Stimulated activated CD8-positive, alpha-beta memory T cell treated with anti-CD3 and anti-CD28 coated beads, Interleukin-7, amount 100 ng/mL, for 1 hour (primary cell): Measurements from ENCODE around the gene ATXN1.
"Not testable (repeated sequence)": the region's sequence is repeated elsewhere in the genome, so short reads cannot be mapped to it uniquely, and the experiment has no call there.

Source experiments
- DNase-seq, 2 donors: peaks; one replicate each; pipeline ENCODE4 v3.0.0-alpha.2; 2020; ENCODE audit warnings: low read depth in 2 of 2

The ATXN1 gene

GRCh38 chr6:16572317-16572716, 188.9 kb downstream of the ATXN1 start:
- no peak for DNase-seq

GRCh38 chr6:16570946-16571345, 190.3 kb downstream of the ATXN1 start:
- DNase-seq, result no peak

GRCh38 chr6:16570221-16570553, 191.1 kb downstream of the ATXN1 start:
- DNase-seq, result no peak

GRCh38 chr6:16568128-16568527, 193.1 kb downstream of the ATXN1 start:
- no peak for DNase-seq

GRCh38 chr6:16567071-16567470, 194.2 kb downstream of the ATXN1 start:
- no peak for DNase-seq

GRCh38 chr6:16564436-16564835, 196.8 kb downstream of the ATXN1 start:
- DNase-seq, result no peak

- DNase-seq, result no peak
These were observed 197.5 kb downstream of the ATXN1 start for GRCh38 chr6:16563628-16564240.

GRCh38 chr6:16562498-16562897, 198.8 kb downstream of the ATXN1 start:
- no peak for DNase-seq

GRCh38 chr6:16559071-16559470, 202.2 kb downstream of the ATXN1 start:
- no peak for DNase-seq

- no peak for DNase-seq
These were observed 205.7 kb downstream of the ATXN1 start for GRCh38 chr6:16555550-16555949.

- no peak for DNase-seq
These were observed 207.7 kb downstream of the ATXN1 start for GRCh38 chr6:16553531-16553930.

GRCh38 chr6:16551466-16551865, 209.8 kb downstream of the ATXN1 start:
- no peak for DNase-seq

GRCh38 chr6:16548121-16548520, 213.1 kb downstream of the ATXN1 start:
- no peak for DNase-seq

- no peak for DNase-seq
These were observed 213.7 kb downstream of the ATXN1 start for GRCh38 chr6:16547587-16547986.

GRCh38 chr6:16546861-16547260, 214.4 kb downstream of the ATXN1 start:
- no peak for DNase-seq

- no peak for DNase-seq
These were observed 215.9 kb downstream of the ATXN1 start for GRCh38 chr6:16545382-16545781.

- DNase-seq, result no peak
These were observed 216.7 kb downstream of the ATXN1 start for GRCh38 chr6:16544521-16544920.

- no peak for DNase-seq
These were observed 217.3 kb downstream of the ATXN1 start for GRCh38 chr6:16544006-16544405.

GRCh38 chr6:16543521-16543920, 217.7 kb downstream of the ATXN1 start:
- no peak for DNase-seq

- no peak for DNase-seq
These were observed 219.2 kb downstream of the ATXN1 start for GRCh38 chr6:16542070-16542469.

- DNase-seq, result no peak
These were observed 220.2 kb downstream of the ATXN1 start for GRCh38 chr6:16540804-16541752.

- not testable (repeated sequence) for DNase-seq
These were observed 220.9 kb downstream of the ATXN1 start for GRCh38 chr6:16540383-16540782.
